Endodermal cell (in vitro differentiated cells): ENCODE results near the gene FGFR4. TPM values are rescaled to one million over a fixed set of nuclear protein-coding genes. Genes with fewer than 3 reads are reported as not detected.

Experiments
- DNase-seq: peaks from one replicate; pipeline ENCODE4 v3.0.0-alpha.2; 2017
- H3K27ac ChIP-seq: 2 replicates; pipeline ENCODE4 v1.5.1; 2013; ENCODE audit warnings: mild to moderate bottlenecking, low read depth, low read length, moderate library complexity
- H3K27me3 ChIP-seq: 2 replicates; pipeline ENCODE4 v1.6.1; 2013; ENCODE audit warnings: mild to moderate bottlenecking, low read length, moderate library complexity; ENCODE audit not compliant: insufficient read depth, control insufficient read depth, poor library complexity, severe bottlenecking
- H3K36me3 ChIP-seq: 2 replicates; pipeline ENCODE4 v1.7.0; 2013; ENCODE audit warnings: mild to moderate bottlenecking, low read length, moderate library complexity; ENCODE audit not compliant: control insufficient read depth, insufficient read depth
- H3K4me1 ChIP-seq: one replicate; pipeline ENCODE4 v1.7.0; 2013; ENCODE audit warnings: low read length; ENCODE audit not compliant: control insufficient read depth, insufficient read depth
- H3K4me3 ChIP-seq: 2 replicates; pipeline ENCODE4 v1.5.1; 2013; ENCODE audit warnings: mild to moderate bottlenecking, low read length, moderate library complexity
- H3K9ac ChIP-seq: 2 replicates; pipeline ENCODE4 v1.6.1; 2013; ENCODE audit warnings: mild to moderate bottlenecking, low read length, moderate library complexity; ENCODE audit not compliant: poor library complexity, severe bottlenecking; ENCODE audit errors: extremely low read depth
- H3K9me3 ChIP-seq: 2 replicates; pipeline ENCODE4 v1.6.1; 2013; ENCODE audit warnings: mild to moderate bottlenecking, low read length, moderate library complexity; ENCODE audit not compliant: control insufficient read depth
- H3K27ac Mint-ChIP-seq: 2 replicates; pipeline ENCODE4 v1.8.0; 2020; ENCODE audit warnings: mixed read lengths
- H3K27me3 Mint-ChIP-seq: 2 replicates; pipeline ENCODE4 v1.8.0; 2021; ENCODE audit warnings: mild to moderate bottlenecking, mixed read lengths; ENCODE audit not compliant: insufficient read depth
- H3K36me3 Mint-ChIP-seq: 2 replicates; pipeline ENCODE4 v1.8.0; 2020; ENCODE audit warnings: low read depth, mixed read lengths
- H3K4me1 Mint-ChIP-seq: 2 replicates; pipeline ENCODE4 v1.8.0; 2020; ENCODE audit warnings: mixed read lengths
- H3K4me3 Mint-ChIP-seq: 2 replicates; pipeline ENCODE4 v1.8.0; 2020; ENCODE audit warnings: mild to moderate bottlenecking, moderate library complexity, mixed read lengths
- H3K9me3 Mint-ChIP-seq: 2 replicates; pipeline ENCODE4 v1.8.0; 2020; ENCODE audit warnings: mild to moderate bottlenecking, mixed read lengths
- CTCF ChIP-seq: fragments of 200-600 bp; sonication (generic); conservative IDR thresholded peaks from 2 replicates; pipeline ENCODE4 v1.5.0; 2021; ENCODE audit warnings: antibody characterized with exemption, mild to moderate bottlenecking
- WGBS, 2 experiments: methylation state at CpG; one replicate each; pipeline versions ENCODE4 v1.1.5 to v1.1.7; 2013; ENCODE audit warnings: missing lambda C conversion rate in 2 of 2, mixed read lengths in 1 of 2; ENCODE audit not compliant: insufficient coverage in 1 of 2, insufficient read length in 1 of 2; 5-methylcytosine and 5-hydroxymethylcytosine counted together
- total RNA-seq, 2 donors: library from RNA; stranded (reverse); fragmentation: NEBNext Ultra II Directional in 1 of 2; extraction: Animal tissue kit (Norgen Biotek cat#: 25700) in 1 of 2; gene quantifications; 2 replicates in 1 of 2; 3 replicates in 1 of 2; pipeline ENCODE4 v1.2.1, GENCODE V29; 2021

The FGFR4 gene
- total RNA-seq, 2 donors from 2014 or later: 123 to 131 TPM

DNA sequence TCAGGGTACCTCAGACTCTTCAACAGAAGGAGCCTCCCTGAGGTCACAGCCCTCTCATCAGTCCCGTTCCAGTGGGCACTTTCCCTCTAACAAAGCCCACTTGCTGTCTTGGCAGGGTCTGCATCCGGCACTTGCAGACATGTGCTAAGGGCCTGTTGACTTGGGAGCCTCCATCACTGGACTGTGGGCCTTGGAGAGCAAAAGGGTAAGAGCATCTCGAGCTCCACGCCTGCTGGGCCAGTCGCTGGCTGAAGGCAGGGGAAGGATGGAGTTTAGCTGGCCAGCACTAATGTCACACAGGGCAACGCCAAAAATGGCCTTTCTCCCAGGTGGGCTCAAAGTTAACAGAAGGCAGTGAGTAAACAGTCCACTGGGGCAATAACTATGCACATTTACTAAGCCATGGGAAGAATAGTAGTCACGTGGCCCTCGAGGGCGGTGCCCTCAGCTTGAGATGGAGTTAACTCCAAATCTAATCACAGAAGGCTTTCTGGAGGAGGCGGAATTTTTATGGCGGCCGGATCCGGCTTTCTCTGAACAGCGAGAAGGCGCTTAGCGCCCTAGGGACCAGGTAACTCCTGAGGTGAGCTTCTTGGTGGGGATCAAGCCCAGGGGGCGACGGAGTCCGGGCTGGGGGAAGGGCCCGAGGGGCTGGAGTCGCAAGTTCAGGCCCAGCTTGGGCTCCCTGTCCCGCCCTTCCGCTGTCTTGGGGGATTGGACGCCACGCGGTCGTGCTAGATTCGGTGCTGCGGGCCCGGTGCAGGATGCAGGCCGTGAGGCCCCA lies 44.8 kb downstream of the FGFR4 start:
- no peak overlapping the region for H3K27ac ChIP-seq
- WGBS, 2 experiments: 30 to 41% methylated on average over 22 to 31 of the region's 31 CpGs
- H3K9me3 Mint-ChIP-seq: no peaks in the 10 kb centered on the region
- peak overlapping the region; percentile 77 for H3K9ac ChIP-seq
- peaks cover 32% of the 10 kb centered on the region for H3K4me1 Mint-ChIP-seq
- peak; percentile 84 for DNase-seq
- H3K4me3 ChIP-seq: peak overlapping the region; percentile 82
- TF ChIP-seq CTCF: peak; percentile 3
- H3K4me3 Mint-ChIP-seq: peak overlapping the region; percentile 76
- peaks cover 19% of the 10 kb centered on the region for H3K36me3 Mint-ChIP-seq
- peaks cover 20% of the 10 kb centered on the region for H3K36me3 ChIP-seq
- H3K9me3 ChIP-seq: no peaks in the 10 kb centered on the region
- H3K4me1 ChIP-seq: peaks cover 7% of the 10 kb centered on the region
- no peaks in the 10 kb centered on the region for H3K27me3 ChIP-seq
- peaks cover 3% of the 10 kb centered on the region for H3K27me3 Mint-ChIP-seq
- peak overlapping the region; percentile 80 for H3K27ac Mint-ChIP-seq

- H3K4me1 ChIP-seq: peaks cover 7% of the 10 kb centered on the region
- H3K9me3 ChIP-seq: peaks cover 4% of the 10 kb centered on the region
- Mint-ChIP-seq H3K4me3 (peak overlapping the region; percentile 78), H3K4me1 (peaks cover 35% of the 10 kb centered on the region), H3K27ac (peak overlapping the region; percentile 78), H3K9me3 (no peaks in the 10 kb centered on the region), H3K27me3 (peaks cover 3% of the 10 kb centered on the region), H3K36me3 (peaks cover 27% of the 10 kb centered on the region)
- peaks cover 28% of the 10 kb centered on the region for H3K36me3 ChIP-seq
- no peak for TF ChIP-seq CTCF
- H3K27ac ChIP-seq: peak overlapping the region; percentile 95
- peak overlapping the region; percentile 77 for H3K9ac ChIP-seq
- H3K4me3 ChIP-seq: peak overlapping the region; percentile 82
- 5 to 8% methylated on average over 11 to 100 of the region's 100 CpGs for WGBS, 2 experiments
- H3K27me3 ChIP-seq: no peaks in the 10 kb centered on the region
- DNase-seq: peak; percentile 89
Observed at GRCh38 chr5:177132136-177133095, 45.7 kb downstream of the FGFR4 start.

DNA sequence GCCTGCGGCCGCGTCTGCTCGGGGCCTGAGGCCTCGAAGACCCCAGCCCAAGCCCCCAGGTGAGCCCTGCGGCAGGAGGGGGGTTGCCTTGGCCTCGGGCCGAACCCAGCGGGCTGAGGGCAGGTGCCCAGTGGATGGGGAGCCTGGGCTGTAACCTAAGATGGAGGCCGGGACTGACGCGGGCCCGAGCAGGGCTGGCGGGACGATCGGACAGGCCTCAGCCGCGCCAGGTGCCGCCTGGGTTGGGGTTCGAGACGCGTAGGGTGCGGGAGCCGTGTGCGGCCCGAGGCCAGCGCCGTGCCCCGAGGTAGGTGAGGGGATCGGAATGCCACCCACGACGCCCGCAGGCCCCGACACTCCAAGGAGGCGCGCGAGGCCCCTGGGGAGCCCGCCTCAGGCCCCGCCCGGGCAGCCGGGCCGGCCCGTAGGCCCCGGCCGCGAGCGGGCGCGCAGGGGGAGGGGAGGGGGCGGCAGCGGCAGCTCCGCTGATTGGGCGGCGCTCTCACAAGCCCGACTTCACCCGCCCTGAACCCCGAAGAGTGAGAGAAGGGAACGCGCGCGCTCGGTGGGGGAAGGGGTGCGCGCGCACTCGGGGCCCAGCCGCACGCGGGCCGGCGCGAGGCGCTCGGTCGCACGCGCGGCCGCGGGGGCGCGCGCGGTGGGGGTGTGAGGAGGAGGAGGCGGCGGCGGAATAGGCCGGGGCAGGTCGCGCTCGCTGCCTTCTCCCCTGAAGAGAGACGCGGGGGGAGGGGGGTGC lies 46.6 kb downstream of the FGFR4 start, which contains the start of gene NSD1:
Gene NSD1 (plus strand): TSS at position 678 of the 757 bp plus-strand sequence. CDS start 1,331 bp downstream, outside the sequence.
- H3K27me3 ChIP-seq: no peaks in the 10 kb centered on the region
- H3K4me3 ChIP-seq: peak within 1 kb of the TSS; percentile 93
- H3K4me1 Mint-ChIP-seq: peaks cover 35% of the 10 kb centered on the region
- peaks cover 7% of the 10 kb centered on the region for H3K4me1 ChIP-seq
- peak within 1 kb of the TSS; percentile 77 for H3K9ac ChIP-seq
- 0 to 5% methylated on average over 4 to 81 of the region's 93 CpGs for WGBS, 2 experiments
- peaks cover 3% of the 10 kb centered on the region for H3K27me3 Mint-ChIP-seq
- H3K9me3 Mint-ChIP-seq: no peaks in the 10 kb centered on the region
- TF ChIP-seq CTCF: no peak
- H3K4me3 Mint-ChIP-seq: peak within 1 kb of the TSS; percentile 78
- H3K9me3 ChIP-seq: peaks cover 7% of the 10 kb centered on the region
- peak within 1 kb of the TSS; percentile 95 for H3K27ac ChIP-seq
- H3K36me3 Mint-ChIP-seq: peaks cover 36% of the 10 kb centered on the region
- peak; percentile 97 for DNase-seq
- H3K36me3 ChIP-seq: peaks cover 37% of the 10 kb centered on the region
- H3K27ac Mint-ChIP-seq: peak within 1 kb of the TSS; percentile 94
